HG03108 (cell line): ENCODE measurements around the gene SAT2.
"Not testable (repeated sequence)": the region's sequence is repeated elsewhere in the genome, so short reads cannot be mapped to it uniquely, and the experiment has no call there.

Experiments used
- ATAC-seq: cut with Tn5 transposase; IDR thresholded peaks from one replicate; pipeline ENCODE4 v1.9.1; 2021; ENCODE audit warnings: moderate library complexity; ENCODE audit not compliant: unreplicated experiment

SAT2 gene

GRCh38 chr17:7636163-7636562 is 8.5 kb upstream of the SAT2 start:
- no peak for ATAC-seq

DNA sequence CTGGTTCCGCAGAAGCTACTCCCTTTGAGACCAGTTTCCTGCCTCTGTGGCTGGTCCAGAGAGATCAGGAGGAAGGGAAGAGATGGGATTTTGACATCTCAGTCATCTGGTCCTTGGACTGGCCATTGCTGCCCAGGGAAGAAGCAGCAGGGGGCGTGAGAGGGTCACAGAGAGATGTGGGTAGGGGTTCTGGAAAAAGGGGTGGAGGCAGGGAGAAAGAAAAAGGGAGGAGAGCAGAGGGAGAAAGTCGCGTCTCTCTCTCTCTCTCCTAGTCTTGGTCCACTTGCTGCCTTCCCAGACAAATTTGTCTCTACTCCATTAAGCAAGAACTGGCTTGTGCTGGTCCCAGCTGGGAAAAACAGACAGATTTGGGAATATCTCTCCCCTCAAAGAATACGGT is 6.8 kb upstream of the SAT2 start:
- ATAC-seq, result no peak

- ATAC-seq, result no peak
Observed at GRCh38 chr17:7633093-7633492, 5.5 kb upstream of the SAT2 start.

DNA sequence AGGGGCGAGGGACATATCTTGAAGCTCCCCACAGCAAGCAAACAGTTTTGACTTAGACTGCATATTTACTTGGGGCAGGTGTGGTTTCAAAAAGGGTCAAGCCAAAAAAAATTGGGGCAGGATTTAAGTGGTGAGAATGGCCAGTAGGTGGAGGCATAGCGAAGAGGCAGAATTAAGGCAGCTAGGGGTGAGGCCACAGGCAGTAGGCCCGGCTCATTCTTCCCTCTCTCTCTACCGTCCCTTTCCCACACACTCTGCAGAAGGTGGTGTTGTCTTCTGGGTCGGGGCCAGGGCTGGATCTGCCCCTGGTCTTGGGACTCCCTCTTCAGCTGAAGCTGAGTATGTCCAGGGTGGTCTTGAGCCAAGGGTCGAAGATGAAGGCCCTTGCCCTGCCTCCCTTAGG is 4.9 kb upstream of the SAT2 start:
- ATAC-seq, result no peak

DNA sequence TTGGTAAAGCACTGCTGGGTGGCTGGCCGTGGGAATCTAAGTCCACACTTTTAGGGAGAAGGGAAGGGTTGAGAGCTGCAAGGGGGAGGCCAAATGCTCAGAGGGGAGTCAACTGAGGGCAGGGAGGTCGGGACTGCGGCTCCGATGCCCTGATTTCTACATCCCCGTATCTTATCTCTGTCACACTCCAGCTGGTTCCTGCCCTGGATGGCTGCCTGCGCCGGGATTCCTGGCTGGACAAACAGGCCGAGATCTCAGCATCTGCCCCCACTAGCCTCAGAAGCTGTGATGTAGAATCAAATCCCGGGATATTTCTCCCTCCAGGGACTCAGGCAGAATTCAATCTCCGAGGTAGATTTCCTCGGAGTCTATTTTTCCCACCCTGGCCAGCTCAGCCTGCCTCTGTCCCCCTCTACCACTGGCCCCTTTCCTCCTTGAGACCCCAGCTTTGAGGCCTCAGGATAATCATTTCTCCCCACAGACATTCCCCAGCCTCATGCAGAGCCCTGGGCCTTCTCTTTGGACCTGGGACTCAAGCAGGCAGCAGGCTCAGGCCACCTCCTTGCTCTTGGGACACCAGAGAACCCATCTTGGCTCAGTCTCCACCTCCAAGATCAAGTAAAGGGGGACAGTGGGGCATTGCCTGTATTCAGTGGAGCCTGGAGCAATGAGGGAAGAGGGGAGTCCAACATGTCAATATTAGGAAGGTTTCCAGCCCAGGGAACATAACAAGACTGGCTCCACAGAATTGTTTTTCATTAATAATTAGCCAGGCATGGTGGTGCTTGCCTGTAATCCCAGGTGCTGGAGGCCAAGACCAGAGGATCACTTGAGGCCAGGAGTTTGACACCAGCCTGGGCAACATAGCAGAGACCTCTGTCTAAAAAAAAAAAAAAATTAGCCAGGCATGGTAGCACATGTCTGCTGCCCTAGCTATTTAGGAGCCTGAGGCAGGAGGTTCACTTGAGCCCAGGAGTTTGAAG is 4.1 kb upstream of the SAT2 start:
- ATAC-seq, result no peak

DNA sequence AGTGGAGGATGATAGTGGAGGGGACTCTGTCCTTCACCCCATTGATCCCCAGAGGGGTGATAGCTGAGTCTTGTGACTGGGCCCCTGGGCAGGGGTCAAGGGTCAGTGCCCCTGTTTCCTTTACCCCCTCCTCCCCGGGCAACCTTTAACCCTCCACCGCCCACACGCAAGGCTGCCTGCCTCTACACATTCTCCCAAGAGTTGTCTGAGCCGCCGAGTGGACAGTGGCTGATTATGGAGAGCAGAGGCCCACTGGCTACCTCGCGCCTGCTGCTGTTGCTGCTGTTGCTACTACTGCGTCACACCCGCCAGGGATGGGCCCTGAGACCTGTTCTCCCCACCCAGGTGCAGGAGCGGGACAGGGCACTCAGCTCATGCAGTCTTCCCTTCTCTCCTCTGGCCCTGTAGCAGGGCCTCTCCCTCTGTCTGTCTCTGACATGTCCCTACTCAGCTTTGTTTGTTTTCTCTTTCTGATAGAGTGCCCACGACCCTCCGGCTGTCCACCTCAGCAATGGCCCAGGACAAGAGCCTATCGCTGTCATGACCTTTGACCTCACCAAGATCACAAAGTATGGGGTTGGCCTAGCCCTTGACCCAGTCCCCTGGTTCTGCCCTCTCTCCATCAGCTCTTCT is 2.4 kb upstream of the SAT2 start, which contains the start of gene SHBG:
Gene SHBG, plus strand, starts transcription at position 197 of the 633 bp plus-strand sequence. Its CDS starts 38 bp downstream, at position 235.
- no peak for ATAC-seq

DNA sequence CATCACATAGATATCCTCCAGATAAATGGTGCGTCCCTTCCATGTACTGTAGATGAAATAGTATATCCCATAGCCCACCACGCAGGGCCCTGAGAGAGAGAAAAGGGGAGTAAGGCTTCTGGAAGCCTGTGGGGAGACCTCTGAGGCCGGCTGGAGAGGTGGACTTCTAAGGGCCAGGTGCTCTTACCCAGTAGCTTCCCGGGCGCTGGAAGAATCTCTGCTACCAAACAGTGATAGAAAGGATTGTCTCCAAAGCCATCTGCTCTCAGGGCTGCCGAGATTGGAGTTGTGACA is 718 bp downstream of the SAT2 start:
- no peak for ATAC-seq

DNA sequence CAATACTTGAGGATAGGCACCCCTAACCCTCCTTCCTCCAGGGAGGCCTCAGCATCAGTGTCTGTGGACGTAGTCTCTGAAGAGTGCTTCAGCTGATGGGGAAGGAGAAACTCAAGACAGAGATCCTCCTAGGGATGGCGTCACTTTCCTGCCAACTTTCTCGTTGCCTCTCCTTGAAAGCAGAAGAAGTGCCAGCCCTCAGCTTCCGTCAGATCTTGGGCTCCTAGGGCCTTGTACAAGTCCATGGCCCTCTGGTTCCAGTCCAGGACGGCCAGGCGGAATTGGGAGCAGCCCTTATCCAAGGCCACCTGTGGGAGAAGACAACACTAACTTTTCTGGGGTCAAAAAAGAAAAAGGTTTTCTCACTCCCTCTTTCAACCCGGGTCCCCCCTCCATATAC is 1.3 kb downstream of the SAT2 start:
- no peak for ATAC-seq

GRCh38 chr17:7625749-7626148 is 1.9 kb downstream of the SAT2 start:
- ATAC-seq, result not testable (repeated sequence)

DNA sequence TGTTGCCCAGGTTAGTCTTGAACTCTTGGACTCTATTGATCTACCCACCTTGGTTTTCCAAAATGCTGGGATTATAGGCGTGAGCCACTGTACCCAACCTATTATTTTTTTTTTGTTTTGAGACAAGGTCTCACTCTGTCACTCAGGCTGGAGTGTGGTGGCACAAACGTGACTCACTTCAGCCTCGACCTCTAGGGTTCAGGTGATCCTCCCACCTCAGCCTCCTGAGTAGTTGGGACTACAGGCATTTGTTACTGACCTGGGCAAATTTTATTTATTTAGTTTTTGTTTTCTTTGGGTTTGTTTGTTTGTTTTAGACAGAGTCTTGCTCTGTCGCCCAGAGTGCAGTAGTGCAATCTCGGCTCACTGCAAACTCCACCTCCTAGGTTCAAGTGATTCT is 4.0 kb downstream of the SAT2 start:
- ATAC-seq, result no peak

DNA sequence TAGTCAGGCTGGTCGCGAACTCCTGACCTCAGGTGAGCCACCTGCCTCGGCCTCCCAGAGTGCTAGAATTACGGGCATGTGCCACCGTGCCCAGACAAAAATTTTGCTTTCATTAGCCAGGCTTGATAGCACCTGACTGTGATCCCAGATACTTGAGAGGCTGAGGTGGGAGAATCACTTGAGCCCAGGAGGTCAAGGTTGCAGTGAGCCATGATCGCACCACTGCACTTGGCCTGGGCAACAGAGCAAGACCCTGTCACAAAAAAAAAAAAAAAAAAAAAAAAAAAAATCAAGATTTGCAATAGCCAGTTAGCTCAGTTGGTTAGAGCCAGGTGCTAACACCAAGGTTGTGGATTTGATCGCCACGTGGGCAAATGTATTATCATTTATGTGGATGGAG is 6.8 kb downstream of the SAT2 start:
- ATAC-seq, result no peak

GRCh38 chr17:7618608-7619007 is 9.0 kb downstream of the SAT2 start:
- ATAC-seq, result no peak

DNA sequence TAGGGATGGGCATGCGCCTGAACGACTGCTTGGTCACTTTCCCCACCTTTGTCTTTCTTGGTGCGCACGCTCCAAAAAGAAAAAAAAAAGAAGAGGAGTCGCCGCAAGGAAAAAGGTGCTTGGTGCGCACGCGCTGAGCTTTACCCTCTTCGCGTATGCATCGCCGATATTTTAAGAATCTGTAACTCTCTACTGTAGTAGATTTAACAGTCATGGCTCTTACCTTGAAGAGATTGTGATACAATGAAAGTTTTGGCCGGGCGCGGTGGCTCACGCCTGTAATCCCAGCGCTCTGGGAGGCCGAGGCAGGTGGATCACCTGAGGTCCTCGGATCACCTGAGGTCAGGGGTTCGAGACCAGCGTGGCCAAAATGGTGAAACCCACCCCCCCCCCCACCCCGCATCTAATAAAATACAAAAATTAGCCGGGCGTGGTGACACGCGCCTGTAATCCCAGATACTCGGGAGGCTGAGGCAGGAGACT is 12.3 kb downstream of the SAT2 start:
- no peak for ATAC-seq

DNA sequence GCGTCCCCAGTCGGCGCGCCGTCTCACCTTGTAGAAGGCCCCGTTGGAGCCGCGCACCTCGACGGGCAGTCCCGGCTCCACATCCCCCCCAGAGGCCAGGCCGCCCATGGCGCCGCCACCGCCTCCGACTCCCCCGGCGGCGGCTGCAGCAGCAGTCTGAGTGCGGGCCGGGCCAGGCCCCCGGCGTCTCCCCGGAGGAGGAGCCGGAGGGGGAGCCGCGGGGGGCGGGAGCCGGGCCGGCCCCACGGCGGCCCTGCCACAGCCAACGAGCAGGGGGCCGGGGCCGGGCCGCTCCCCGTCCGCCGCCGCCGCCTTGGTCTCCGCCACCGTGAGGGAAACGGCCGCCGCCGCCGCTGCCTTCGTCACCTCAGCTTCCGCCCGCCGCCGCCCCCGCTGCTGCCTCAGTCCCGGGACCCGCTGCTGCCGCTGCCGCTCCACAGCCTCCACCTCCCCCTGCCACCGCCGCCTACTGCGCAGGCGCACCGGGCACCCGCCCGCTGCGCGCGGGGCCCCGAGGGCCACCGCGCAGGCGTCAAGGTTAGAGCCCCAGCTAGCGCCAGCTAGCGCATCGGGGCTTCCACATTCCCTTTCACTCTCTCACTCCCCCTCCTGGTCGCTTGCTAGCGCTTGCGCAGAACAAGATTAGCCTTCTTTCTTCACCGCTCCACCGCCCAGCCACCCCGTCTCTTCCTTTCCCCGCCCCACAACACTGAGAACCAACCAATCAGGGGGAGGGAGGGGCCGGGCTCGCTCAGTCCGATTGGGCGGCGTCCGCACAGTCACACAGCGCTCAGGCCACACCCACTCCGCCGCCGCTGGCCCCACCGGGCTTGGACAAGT is 13.0 kb downstream of the SAT2 start, which contains the start of gene FXR2:
Gene FXR2, minus strand, starts transcription at position 473 of the 840 bp plus-strand sequence. Its CDS starts 365 bp downstream, at position 108.
- ATAC-seq, result peak; percentile 85

GRCh38 chr17:7613769-7614424 is 13.7 kb downstream of the SAT2 start:
- ATAC-seq, result no peak

GRCh38 chr17:7612294-7612640 is 15.4 kb downstream of the SAT2 start:
- ATAC-seq, result no peak

- ATAC-seq, result no peak
Observed at GRCh38 chr17:7611635-7612293, 15.9 kb downstream of the SAT2 start.

GRCh38 chr17:7610641-7611040 is 17.0 kb downstream of the SAT2 start:
- ATAC-seq, result no peak

GRCh38 chr17:7606280-7606679 is 21.3 kb downstream of the SAT2 start:
- ATAC-seq, result no peak

- not testable (repeated sequence) for ATAC-seq
Observed at GRCh38 chr17:7597561-7597960, 30.1 kb downstream of the SAT2 start.
